Body of pancreas (tissue), 4 donors: ENCODE results near the gene MAML3. TPM values are rescaled to one million over a fixed set of nuclear protein-coding genes. Genes with fewer than 3 reads are reported as not detected.

Source experiments
- ATAC-seq: fragments of 150-250 bp; one replicate; pipeline ENCODE4 v1.9.1; 2016
- DNase-seq, 4 donors: peaks; one replicate each; pipeline ENCODE4 v3.0.0-alpha.2; 2019
- H3K27ac ChIP-seq, 4 donors: fragments of 200-600 bp; sonication (generic); 1 replicate in 3 of 4; 2 replicates in 1 of 4; pipeline versions ENCODE4 v1.5.1 to v1.6.1; 2016 to 2019; ENCODE audit warnings: mild to moderate bottlenecking in 1 of 4, mixed read lengths in 1 of 4, moderate library complexity in 1 of 4
- H3K27me3 ChIP-seq, 2 donors: fragments of 200-600 bp; sonication (generic); one replicate each; pipeline ENCODE4 v1.6.0; 2016; ENCODE audit warnings: mild to moderate bottlenecking in 1 of 2
- H3K36me3 ChIP-seq, 2 donors: fragments of 200-600 bp; sonication (generic); replicated peaks in 1 of 2; 2 replicates each; pipeline ENCODE4 v1.5.1; 2016; ENCODE audit warnings: low read depth in 2 of 2; ENCODE audit not compliant: insufficient read depth in 1 of 2
- H3K4me1 ChIP-seq: fragments of 200-600 bp; sonication (generic); one replicate; pipeline ENCODE4 v1.6.0; 2016
- H3K4me3 ChIP-seq, 2 donors: fragments of 200-600 bp; sonication (generic); 1 replicate in 1 of 2; 2 replicates in 1 of 2; pipeline ENCODE4 v1.5.1; 2016 to 2019
- H3K9me3 ChIP-seq, 3 donors: fragments of 200-600 bp; sonication (generic); 1 replicate in 2 of 3; 2 replicates in 1 of 3; pipeline ENCODE4 v1.5.1; 2016
- CTCF ChIP-seq, 7 experiments: fragments of 450-650 bp in 4 of 7; fragments of 200-600 bp in 3 of 7; sonication (generic) in 3 of 7; IDR thresholded peaks; one replicate each; pipeline ENCODE4 v1.5.1; 2016 to 2019; ENCODE audit warnings: antibody characterized with exemption in 7 of 7
- POLR2A ChIP-seq, 3 donors: fragments of 450-650 bp; IDR thresholded peaks; one replicate each; pipeline ENCODE4 v1.6.1; 2016; ENCODE audit warnings: antibody characterized with exemption in 3 of 3, mild to moderate bottlenecking in 2 of 3
- WGBS, 2 donors: methylation state at CpG; one replicate each; pipeline ENCODE4 v1.1.5; 2017; 5-methylcytosine and 5-hydroxymethylcytosine counted together
- intact Hi-C: fragments of 100-400 bp; cut with DNase I; formaldehyde crosslinking; loops from one replicate; pipeline ENCODE4 v1.15.1; 2023
- total RNA-seq, 2 donors: library from RNA; depleted of rRNA; stranded (reverse); fragments of >200 nt; gene quantifications; one replicate each; pipeline ENCODE4 v1.1.0, GENCODE V29; 2016

The MAML3 gene
- total RNA-seq, 2 donors from 2014 or later, result 11.2 to 11.4 TPM

GRCh38 chr4:139889264-139889663 lies 264.7 kb downstream of the MAML3 start:
- ATAC-seq (no peak), DNase-seq (no peak)

GRCh38 chr4:139887962-139888735 lies 265.8 kb downstream of the MAML3 start:
- H3K27me3 ChIP-seq, result no peaks in the 10 kb centered on the region
- TF ChIP-seq POLR2A (IDR thresholded peaks at IDR 0.05) (no peak), CTCF (IDR thresholded peaks at IDR 0.05) (no peak)
- no peak for DNase-seq
- no peak for ATAC-seq
- H3K4me3 ChIP-seq, result no peak overlapping the region
- intact Hi-C loops, result no loop called here
- H3K27ac ChIP-seq, result no peak overlapping the region
- peaks cover 5% of the 10 kb centered on the region for H3K4me1 ChIP-seq
- no peaks in the 10 kb centered on the region for H3K36me3 ChIP-seq
- H3K9me3 ChIP-seq, result no peaks in the 10 kb centered on the region
- 78% methylated on average over 6 of the region's 6 CpGs for WGBS, 2 donors

More at GRCh38 chr4:139889264-139889663, 264.7 kb downstream of the MAML3 start:
- Histone ChIP-seq H3K9me3 (no peaks in the 10 kb centered on the region), H3K27me3 (no peaks in the 10 kb centered on the region), H3K4me3 (no peak overlapping the region), H3K36me3 (no peaks in the 10 kb centered on the region), H3K27ac (no peak overlapping the region), H3K4me1 (peaks cover 5% of the 10 kb centered on the region)
- TF ChIP-seq POLR2A (IDR thresholded peaks at IDR 0.05), result no peak
- intact Hi-C loops, result no loop called here
- WGBS, 2 donors, result 81 to 83% methylated on average over 7 to 8 of the region's 8 CpGs

- no peaks in the 10 kb centered on the region for H3K36me3 ChIP-seq
- no peaks in the 10 kb centered on the region for H3K27me3 ChIP-seq
- H3K4me1 ChIP-seq, result peaks cover 5% of the 10 kb centered on the region
- peak overlapping the region in 2 of 4 donors; percentile 3 to 9 for H3K27ac ChIP-seq
- no peaks in the 10 kb centered on the region for H3K9me3 ChIP-seq
- no peak overlapping the region for H3K4me3 ChIP-seq
- intact Hi-C loops, result no loop called here
- TF ChIP-seq CTCF (IDR thresholded peaks at IDR 0.05) (no peak), POLR2A (IDR thresholded peaks at IDR 0.05) (no peak)
- DNase-seq (no peak), ATAC-seq (peak; percentile 9)
- 25 to 32% methylated on average over 4 of the region's 4 CpGs for WGBS, 2 donors
These were observed 266.6 kb downstream of the MAML3 start for GRCh38 chr4:139887376-139887802.

GRCh38 chr4:139886798-139887197 lies 267.2 kb downstream of the MAML3 start:
- Histone ChIP-seq H3K27ac (peak overlapping the region in 2 of 4 donors; percentile 3 to 9), H3K4me3 (no peak overlapping the region), H3K9me3 (no peaks in the 10 kb centered on the region), H3K36me3 (no peaks in the 10 kb centered on the region), H3K4me1 (peaks cover 5% of the 10 kb centered on the region), H3K27me3 (no peaks in the 10 kb centered on the region)
- intact Hi-C loops, result no loop called here
- TF ChIP-seq CTCF (IDR thresholded peaks at IDR 0.05) (no peak), POLR2A (IDR thresholded peaks at IDR 0.05) (no peak)
- ATAC-seq (peak; percentile 12), DNase-seq (no peak)
- 15 to 22% methylated on average over 8 of the region's 8 CpGs for WGBS, 2 donors

- 86 to 89% methylated on average over 3 of the region's 3 CpGs for WGBS, 2 donors
- peaks cover 5% of the 10 kb centered on the region for H3K4me1 ChIP-seq
- H3K4me3 ChIP-seq, result no peak overlapping the region
- ATAC-seq, result no peak
- no peaks in the 10 kb centered on the region for H3K36me3 ChIP-seq
- TF ChIP-seq POLR2A (IDR thresholded peaks at IDR 0.05), result no peak
- no peak for TF ChIP-seq CTCF (IDR thresholded peaks at IDR 0.05)
- H3K27ac ChIP-seq, result no peak overlapping the region
- no peaks in the 10 kb centered on the region for H3K27me3 ChIP-seq
- no peaks in the 10 kb centered on the region for H3K9me3 ChIP-seq
- no peak for DNase-seq
- intact Hi-C loops, result no loop called here
These were observed 269.5 kb downstream of the MAML3 start for GRCh38 chr4:139884438-139884837.
